ENCODE data around the gene LAP3. TPM values are rescaled to one million over a fixed set of nuclear protein-coding genes. Genes with fewer than 3 reads are reported as not detected.
A peak's percentile ranks its signal among the peaks of the same experiment; 100 is the strongest.
"Not testable (repeated sequence)": the region's sequence is repeated elsewhere in the genome, so short reads cannot be mapped to it uniquely, and the experiment has no call there.

The LAP3 gene
- 90.8 and 94.9 TPM in 2 replicates for total RNA-seq

DNA sequence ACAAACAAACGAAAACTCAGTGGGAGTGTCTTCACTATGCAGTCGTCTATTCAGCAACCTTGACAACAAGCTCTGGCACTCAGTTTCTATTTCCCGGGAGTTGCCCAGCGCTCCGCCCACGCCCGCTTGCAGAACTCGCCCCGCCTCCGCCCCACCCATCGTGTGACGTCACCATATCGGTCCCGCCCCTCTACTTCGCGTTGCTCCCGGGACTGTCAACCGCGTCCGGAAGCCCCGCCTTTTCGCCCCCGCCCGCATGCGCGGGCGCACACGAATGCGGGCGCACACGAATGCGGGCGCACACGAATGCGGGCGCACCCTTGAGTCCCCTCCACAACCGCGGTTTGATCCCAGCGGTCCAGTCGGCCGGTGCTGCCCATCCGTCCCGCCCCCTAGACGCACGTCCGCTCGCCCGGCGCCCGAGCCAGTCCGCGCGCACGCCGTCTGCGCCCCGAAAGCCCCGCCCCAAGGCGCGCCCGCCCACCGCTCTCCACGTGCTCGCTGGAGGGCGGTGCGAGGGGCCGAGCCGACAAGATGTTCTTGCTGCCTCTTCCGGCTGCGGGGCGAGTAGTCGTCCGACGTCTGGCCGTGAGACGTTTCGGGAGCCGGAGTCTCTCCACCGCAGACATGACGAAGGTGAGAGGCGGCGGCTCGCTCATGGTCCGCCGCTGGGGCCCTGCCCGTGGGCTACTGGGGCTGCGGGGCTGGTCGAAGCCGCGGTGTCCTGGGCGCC is at the start of gene LAP3:
TSS of gene LAP3 (plus strand) at position 267 of the 733 bp plus-strand sequence. CDS start at position 535, 268 bp downstream.
- H3K27ac Mint-ChIP-seq = peak within 1 kb of the TSS; percentile 87
- H3K27me3 Mint-ChIP-seq (ENCODE audit: low read depth) = no peaks in the 10 kb centered on the region
- H3K4me3 Mint-ChIP-seq (ENCODE audit: low read depth) = peak within 1 kb of the TSS; percentile 93
- H3K9me3 Mint-ChIP-seq = no peaks in the 10 kb centered on the region
- intact Hi-C loops (cut with micrococcal nuclease) = loop anchor here (1.0 to 2.0 kb wide), 7 partner anchors 28 to 445 kb away; partner anchors contain the start of genes DCAF16, MED28, NCAPG and QDPR
- peaks cover 26% of the 10 kb centered on the region for H3K4me1 Mint-ChIP-seq (ENCODE audit: low read depth)
- peak; percentile 98 for DNase-seq (ENCODE audit: low spot score)
- peaks cover 31% of the 10 kb centered on the region for H3K36me3 Mint-ChIP-seq (ENCODE audit: low read depth)

DNA sequence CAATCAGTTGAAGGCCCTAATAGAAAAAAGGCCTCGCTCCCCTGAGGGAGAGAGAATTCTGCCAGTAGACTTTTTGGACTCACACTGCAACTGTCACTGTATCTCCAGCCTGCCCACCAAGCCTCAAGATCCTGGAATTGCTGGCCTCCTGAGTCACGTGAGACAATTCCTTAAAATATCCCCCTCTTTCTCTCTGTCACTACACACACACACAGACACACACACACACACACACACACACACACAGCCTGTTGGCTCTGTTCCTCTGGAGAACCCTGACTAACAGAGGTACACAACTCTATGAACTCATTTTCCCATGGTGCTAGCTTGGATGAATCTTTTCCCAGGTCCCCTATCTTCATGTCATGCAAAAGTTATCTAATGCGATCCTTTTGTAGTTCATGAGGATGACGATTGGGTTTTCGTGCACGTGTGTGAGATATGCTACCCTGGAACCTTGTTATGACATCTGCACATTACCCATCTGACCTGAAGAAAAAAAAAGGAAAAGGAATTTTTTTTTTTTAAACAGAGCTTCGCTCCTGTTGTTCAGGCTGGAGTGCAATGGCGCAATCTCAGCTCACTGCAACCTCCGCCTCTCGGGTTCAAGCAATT is 48.3 kb upstream of the LAP3 start:
- DNase-seq (ENCODE audit: low spot score) = no peak
- Mint-ChIP-seq H3K27me3 (ENCODE audit: low read depth) (peaks cover 2% of the 10 kb centered on the region), H3K36me3 (ENCODE audit: low read depth) (no peaks in the 10 kb centered on the region), H3K4me1 (ENCODE audit: low read depth) (no peaks in the 10 kb centered on the region), H3K4me3 (ENCODE audit: low read depth) (no peak overlapping the region), H3K27ac (no peak overlapping the region), H3K9me3 (no peaks in the 10 kb centered on the region)
- intact Hi-C loops (cut with micrococcal nuclease) = no loop called here

DNA sequence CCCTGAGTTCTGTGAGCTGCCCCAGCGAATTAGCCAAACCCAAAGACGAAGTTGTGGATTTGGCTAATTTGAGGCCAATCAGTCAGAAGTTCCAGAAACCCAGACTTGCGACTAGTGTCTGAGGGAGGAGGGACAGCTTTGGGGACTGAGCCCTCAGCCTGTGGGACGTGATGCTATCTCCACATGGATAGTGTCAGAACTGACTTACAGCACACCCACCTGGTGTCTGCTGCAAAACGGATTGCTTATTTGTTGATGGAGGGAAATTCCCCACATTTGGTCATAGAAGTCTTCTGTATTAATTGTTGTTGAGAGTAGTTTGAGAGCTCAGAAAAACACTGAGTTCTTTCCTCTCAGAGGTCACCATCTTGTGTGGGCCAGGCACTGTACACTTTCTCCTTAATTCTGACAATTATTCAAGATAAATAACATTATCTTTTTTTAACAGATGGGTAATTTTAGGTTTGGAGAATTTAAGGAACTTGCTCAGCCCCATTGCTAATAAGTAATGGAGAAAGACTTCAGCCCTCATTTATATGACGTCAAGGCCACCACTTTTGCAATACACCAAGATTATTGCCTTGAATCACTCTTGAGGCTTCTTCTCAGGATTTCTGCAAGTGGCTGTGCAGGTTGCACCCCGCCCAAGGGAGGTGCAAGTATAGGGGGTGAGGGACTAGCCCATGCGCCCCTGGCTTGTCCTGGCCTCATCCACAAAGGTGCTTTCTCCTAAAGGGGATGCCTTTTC is 45.3 kb upstream of the LAP3 start:
- intact Hi-C loops (cut with micrococcal nuclease) = no loop called here
- Mint-ChIP-seq H3K27me3 (ENCODE audit: low read depth) (no peaks in the 10 kb centered on the region), H3K27ac (no peak overlapping the region), H3K4me3 (ENCODE audit: low read depth) (no peak overlapping the region), H3K4me1 (ENCODE audit: low read depth) (no peaks in the 10 kb centered on the region), H3K9me3 (no peaks in the 10 kb centered on the region), H3K36me3 (ENCODE audit: low read depth) (no peaks in the 10 kb centered on the region)
- no peak for DNase-seq (ENCODE audit: low spot score)

DNA sequence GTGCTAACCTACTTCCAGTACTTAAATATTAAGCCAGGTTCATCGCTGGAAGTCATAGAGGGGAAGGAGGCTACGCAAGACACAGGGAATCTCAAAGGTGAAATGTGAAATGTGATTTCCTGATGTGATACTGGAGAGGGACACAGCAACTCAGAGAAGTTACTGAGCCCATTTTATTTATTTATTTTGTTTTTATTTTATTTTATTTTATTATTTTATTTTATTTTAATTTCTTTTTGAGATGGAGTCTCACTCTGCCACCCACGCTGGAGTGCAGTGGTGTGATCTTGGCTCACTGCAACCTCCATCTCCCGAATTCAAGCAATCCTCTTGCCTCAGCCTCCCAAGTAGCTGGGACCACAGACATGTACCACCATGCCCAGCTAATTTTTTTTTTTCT is 42.3 kb upstream of the LAP3 start:
- H3K27ac Mint-ChIP-seq = no peak overlapping the region
- H3K36me3 Mint-ChIP-seq (ENCODE audit: low read depth) = no peaks in the 10 kb centered on the region
- no peak overlapping the region for H3K4me3 Mint-ChIP-seq (ENCODE audit: low read depth)
- intact Hi-C loops (cut with micrococcal nuclease) = no loop called here
- no peak for DNase-seq (ENCODE audit: low spot score)
- H3K4me1 Mint-ChIP-seq (ENCODE audit: low read depth) = no peaks in the 10 kb centered on the region
- H3K27me3 Mint-ChIP-seq (ENCODE audit: low read depth) = no peaks in the 10 kb centered on the region
- H3K9me3 Mint-ChIP-seq = no peaks in the 10 kb centered on the region

DNA sequence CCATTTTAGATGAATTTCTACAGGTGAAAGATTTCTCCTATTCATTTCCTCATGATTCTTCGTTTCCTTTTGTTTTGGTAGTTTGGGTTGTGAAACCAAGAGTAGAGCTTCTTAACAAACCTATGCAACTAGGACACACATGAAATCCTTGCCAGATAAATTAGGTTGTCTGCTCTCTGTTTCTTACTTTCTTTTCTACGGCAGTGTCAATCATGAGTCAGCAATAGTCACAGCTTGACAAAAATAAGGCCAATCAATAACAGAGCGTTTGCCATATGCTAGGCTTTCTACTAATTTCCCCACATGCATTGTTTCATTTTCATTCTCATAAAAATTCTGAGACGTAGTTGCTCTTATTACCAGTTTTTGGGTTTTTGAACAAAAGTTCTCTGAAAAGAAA is 41.8 kb upstream of the LAP3 start:
- Mint-ChIP-seq H3K4me3 (ENCODE audit: low read depth) (no peak overlapping the region), H3K4me1 (ENCODE audit: low read depth) (no peaks in the 10 kb centered on the region), H3K36me3 (ENCODE audit: low read depth) (no peaks in the 10 kb centered on the region), H3K27me3 (ENCODE audit: low read depth) (peaks cover 2% of the 10 kb centered on the region), H3K9me3 (no peaks in the 10 kb centered on the region), H3K27ac (no peak overlapping the region)
- intact Hi-C loops (cut with micrococcal nuclease) = no loop called here
- DNase-seq (ENCODE audit: low spot score) = no peak

DNA sequence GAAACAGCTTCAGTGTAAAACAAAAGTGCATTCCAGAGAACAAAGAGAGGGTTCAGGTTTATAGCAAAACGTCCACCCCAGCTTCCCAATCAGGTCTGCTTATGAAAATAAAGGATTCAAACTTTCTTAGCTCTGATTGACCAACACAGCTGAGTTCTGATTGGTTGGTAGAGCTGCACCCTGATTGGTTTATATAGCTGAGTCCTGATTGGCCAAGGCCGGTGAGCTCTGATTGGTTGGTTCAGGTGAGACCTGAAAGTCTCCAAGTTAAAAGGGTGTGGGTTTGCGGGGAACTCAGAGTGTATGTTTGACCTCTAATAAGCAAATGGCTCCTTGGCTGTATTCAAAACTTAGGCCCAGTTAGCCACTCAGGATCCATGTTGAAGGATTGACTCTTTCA is 41.1 kb upstream of the LAP3 start:
- intact Hi-C loops (cut with micrococcal nuclease) = no loop called here
- Mint-ChIP-seq H3K27ac (no peak overlapping the region), H3K36me3 (ENCODE audit: low read depth) (no peaks in the 10 kb centered on the region), H3K9me3 (no peaks in the 10 kb centered on the region), H3K4me1 (ENCODE audit: low read depth) (no peaks in the 10 kb centered on the region), H3K4me3 (ENCODE audit: low read depth) (no peak overlapping the region), H3K27me3 (ENCODE audit: low read depth) (peaks cover 2% of the 10 kb centered on the region)
- no peak for DNase-seq (ENCODE audit: low spot score)

DNA sequence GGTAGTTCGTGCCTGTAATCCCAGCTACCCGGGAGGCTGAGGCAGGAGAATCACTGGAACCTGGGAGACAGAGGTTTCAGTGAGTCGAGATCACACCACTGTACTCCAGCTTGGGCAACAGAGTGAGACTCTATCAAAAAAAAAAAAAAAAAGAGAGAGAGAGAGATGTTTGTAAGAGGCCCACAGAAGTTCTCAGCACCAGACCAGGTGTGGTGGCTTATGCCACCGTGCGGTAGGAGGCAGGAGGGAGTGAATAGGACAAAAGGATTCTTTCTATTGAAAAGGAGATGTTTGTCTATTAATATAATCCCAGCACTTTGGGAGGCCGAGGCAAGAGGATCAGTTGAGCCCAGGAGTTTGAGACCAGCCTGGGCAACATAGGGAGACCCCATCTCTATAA is 39.9 kb upstream of the LAP3 start:
- H3K4me1 Mint-ChIP-seq (ENCODE audit: low read depth); H3K9me3 Mint-ChIP-seq; intact Hi-C loops (cut with micrococcal nuclease); H3K36me3 Mint-ChIP-seq (ENCODE audit: low read depth); DNase-seq (ENCODE audit: low spot score); H3K27ac Mint-ChIP-seq; H3K27me3 Mint-ChIP-seq (ENCODE audit: low read depth); H3K4me3 Mint-ChIP-seq (ENCODE audit: low read depth): not testable (repeated sequence)

DNA sequence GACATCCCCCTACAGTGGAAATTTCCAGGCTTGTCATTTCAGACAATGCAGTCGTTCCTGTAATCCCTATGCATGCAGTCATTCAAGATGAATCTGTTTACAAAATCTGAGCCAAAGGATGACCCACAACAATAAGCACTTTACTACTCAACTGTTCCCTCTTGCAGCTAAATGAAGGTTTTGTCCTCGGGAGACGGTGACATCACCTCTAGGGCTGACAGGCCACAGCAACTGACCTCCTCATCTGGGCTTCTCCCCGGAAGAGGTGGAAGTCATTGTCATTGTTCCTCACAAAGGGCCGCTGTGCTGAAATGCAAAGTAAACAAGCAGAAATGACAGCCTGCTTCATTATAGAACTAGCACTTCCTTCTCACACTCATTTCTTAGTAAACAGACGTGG is 32.8 kb upstream of the LAP3 start:
- Mint-ChIP-seq H3K36me3 (ENCODE audit: low read depth) (no peaks in the 10 kb centered on the region), H3K27ac (no peak overlapping the region), H3K9me3 (no peaks in the 10 kb centered on the region), H3K4me3 (ENCODE audit: low read depth) (no peak overlapping the region), H3K4me1 (ENCODE audit: low read depth) (peaks cover 6% of the 10 kb centered on the region), H3K27me3 (ENCODE audit: low read depth) (peaks cover 16% of the 10 kb centered on the region)
- intact Hi-C loops (cut with micrococcal nuclease) = no loop called here
- DNase-seq (ENCODE audit: low spot score) = no peak

DNA sequence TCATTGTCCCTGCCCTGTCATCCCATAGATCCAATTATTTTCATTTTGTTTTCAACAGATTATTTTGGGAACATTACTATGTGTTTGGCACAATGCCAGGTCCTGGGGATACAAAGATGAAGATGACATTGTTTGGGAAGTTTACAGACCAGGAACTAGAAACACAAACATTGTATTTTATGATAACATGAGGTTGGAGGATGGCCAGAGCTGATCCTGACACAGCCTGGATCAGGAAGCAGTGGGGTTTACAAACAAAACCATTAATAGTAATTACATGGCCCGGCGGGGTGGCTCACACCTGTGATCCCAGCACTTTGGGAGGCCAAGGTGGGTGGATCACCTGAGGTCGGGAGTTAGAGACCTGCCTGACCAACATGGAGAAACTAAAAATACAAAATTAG is 32.2 kb upstream of the LAP3 start:
- H3K27ac Mint-ChIP-seq = no peak overlapping the region
- intact Hi-C loops (cut with micrococcal nuclease) = no loop called here
- H3K27me3 Mint-ChIP-seq (ENCODE audit: low read depth) = peaks cover 16% of the 10 kb centered on the region
- no peaks in the 10 kb centered on the region for H3K9me3 Mint-ChIP-seq
- H3K36me3 Mint-ChIP-seq (ENCODE audit: low read depth) = no peaks in the 10 kb centered on the region
- H3K4me1 Mint-ChIP-seq (ENCODE audit: low read depth) = peaks cover 6% of the 10 kb centered on the region
- no peak overlapping the region for H3K4me3 Mint-ChIP-seq (ENCODE audit: low read depth)
- DNase-seq (ENCODE audit: low spot score) = no peak

DNA sequence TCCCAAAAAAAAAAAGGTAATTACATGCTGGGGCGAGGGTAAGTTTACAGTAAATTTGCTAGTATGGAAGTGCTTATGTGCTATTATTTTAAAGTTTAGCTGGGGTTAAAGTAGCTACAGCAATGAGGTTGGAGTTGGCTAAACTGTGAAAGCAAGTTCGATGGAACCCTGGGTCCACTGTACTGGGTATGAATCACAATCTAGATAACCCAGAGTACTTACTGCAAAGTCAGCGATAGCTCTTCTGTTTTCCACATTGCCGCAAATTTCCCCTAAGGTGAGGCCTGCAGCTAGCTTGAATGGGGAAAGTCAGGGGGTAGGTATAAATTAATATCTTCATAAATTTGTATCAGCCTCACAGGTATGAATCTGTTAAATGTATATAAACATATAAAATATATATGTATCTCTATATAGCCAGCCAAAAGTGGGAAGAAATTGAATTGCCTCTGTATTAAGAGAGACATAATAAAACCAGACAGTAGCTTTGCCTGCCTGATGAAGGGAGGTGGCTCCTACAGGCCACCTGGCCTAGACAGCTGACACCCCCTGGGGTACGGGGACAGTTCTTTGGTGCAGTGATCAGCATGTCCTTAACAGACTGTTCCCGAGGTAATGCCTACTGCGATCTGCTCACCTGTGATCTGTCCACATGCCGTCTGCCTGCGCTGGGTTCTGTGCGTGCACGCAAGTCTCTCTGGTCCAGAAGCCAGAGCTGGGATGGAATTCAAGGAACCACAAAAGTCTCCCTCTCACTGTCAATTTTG is 31.4 kb upstream of the LAP3 start:
- no peak overlapping the region for H3K4me3 Mint-ChIP-seq (ENCODE audit: low read depth)
- intact Hi-C loops (cut with micrococcal nuclease) = no loop called here
- no peak for DNase-seq (ENCODE audit: low spot score)
- H3K36me3 Mint-ChIP-seq (ENCODE audit: low read depth) = no peaks in the 10 kb centered on the region
- H3K27ac Mint-ChIP-seq = peak overlapping the region; percentile 8
- no peaks in the 10 kb centered on the region for H3K9me3 Mint-ChIP-seq
- peaks cover 6% of the 10 kb centered on the region for H3K4me1 Mint-ChIP-seq (ENCODE audit: low read depth)
- peaks cover 16% of the 10 kb centered on the region for H3K27me3 Mint-ChIP-seq (ENCODE audit: low read depth)

DNA sequence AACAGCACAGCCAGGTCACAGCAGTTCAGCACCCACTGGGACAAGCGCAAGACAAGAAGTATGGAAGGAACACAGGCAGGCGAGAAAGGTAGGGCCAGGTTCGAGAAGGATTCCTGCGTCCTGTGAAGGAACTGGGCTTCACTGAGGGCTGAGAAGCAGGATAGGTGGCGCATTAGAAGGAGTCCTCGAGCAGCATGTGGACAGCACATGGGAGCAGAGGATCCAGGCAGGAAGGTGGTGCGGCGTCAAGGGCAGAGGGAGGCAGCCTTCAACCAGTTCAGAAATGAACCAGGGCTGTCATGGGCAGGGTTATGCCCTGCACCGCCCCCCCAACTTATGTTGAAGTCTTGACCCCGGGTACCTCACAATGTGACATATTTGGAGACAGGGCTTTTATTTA is 30.8 kb upstream of the LAP3 start:
- no peak overlapping the region for H3K4me3 Mint-ChIP-seq (ENCODE audit: low read depth)
- peaks cover 6% of the 10 kb centered on the region for H3K4me1 Mint-ChIP-seq (ENCODE audit: low read depth)
- DNase-seq (ENCODE audit: low spot score) = no peak
- H3K27ac Mint-ChIP-seq = peak overlapping the region; percentile 8
- no peaks in the 10 kb centered on the region for H3K36me3 Mint-ChIP-seq (ENCODE audit: low read depth)
- peaks cover 15% of the 10 kb centered on the region for H3K27me3 Mint-ChIP-seq (ENCODE audit: low read depth)
- H3K9me3 Mint-ChIP-seq = no peaks in the 10 kb centered on the region
- intact Hi-C loops (cut with micrococcal nuclease) = no loop called here

DNA sequence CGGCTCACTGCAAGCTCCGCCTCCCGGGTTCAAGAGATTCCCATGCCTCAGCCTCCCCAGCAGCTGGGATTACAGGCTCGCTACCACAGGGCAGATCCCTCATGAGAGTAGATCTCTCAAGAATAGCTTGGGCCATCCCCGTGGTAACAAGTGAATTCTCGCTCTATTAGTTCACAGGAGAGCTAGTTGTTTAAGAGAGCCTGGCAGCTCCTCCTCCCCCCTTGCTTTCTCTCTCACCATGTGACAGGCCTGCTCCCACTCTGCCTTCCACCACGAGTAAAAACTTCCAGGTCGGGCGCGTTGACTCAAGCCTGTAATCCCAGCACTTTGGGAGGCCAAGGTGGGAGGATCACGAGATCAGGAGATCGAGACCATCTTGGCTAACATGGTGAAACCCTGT is 30.3 kb upstream of the LAP3 start:
- Mint-ChIP-seq H3K27ac (no peak overlapping the region), H3K4me3 (ENCODE audit: low read depth) (no peak overlapping the region), H3K4me1 (ENCODE audit: low read depth) (peaks cover 6% of the 10 kb centered on the region), H3K9me3 (no peaks in the 10 kb centered on the region), H3K36me3 (ENCODE audit: low read depth) (no peaks in the 10 kb centered on the region), H3K27me3 (ENCODE audit: low read depth) (peaks cover 14% of the 10 kb centered on the region)
- DNase-seq (ENCODE audit: low spot score) = no peak
- intact Hi-C loops (cut with micrococcal nuclease) = no loop called here

Measured in activated T-helper 2 cell treated with anti-CD3 and anti-CD28 coated beads, Interferon-gamma antibody, Interleukin-2, Interleukin-4, amounts not matched to agents 10 μg/mL and 5 μg/mL and 100 μg/mL, durations not matched to agents 14 hours and 24 hours and 36 hours (primary cell).